T-helper 1 cell treated with Interleukin-12 subunit alpha and Interleukin-12 subunit beta and Interleukin-4 antibody, amounts not matched to agents 30 μg/mL and 1 μg/mL, for 36 hours (primary cell): ENCODE measurements around the gene MIER3.
A peak's percentile ranks its signal among the peaks of the same experiment; 100 is the strongest.
"Not testable (repeated sequence)": the region's sequence is repeated elsewhere in the genome, so short reads cannot be mapped to it uniquely, and the experiment has no call there.

ENCODE experiments used
- H3K27ac Mint-ChIP-seq: one replicate; pipeline ENCODE4 v1.8.0; 2021; ENCODE audit warnings: mild to moderate bottlenecking, mixed read lengths
- H3K27me3 Mint-ChIP-seq: one replicate; pipeline ENCODE4 v1.8.0; 2021; ENCODE audit warnings: low read depth, mixed read lengths
- H3K36me3 Mint-ChIP-seq: one replicate; pipeline ENCODE4 v1.8.0; 2021; ENCODE audit warnings: low read depth, mixed read lengths
- H3K4me1 Mint-ChIP-seq: one replicate; pipeline ENCODE4 v1.8.0; 2021; ENCODE audit warnings: low read depth, mixed read lengths
- H3K4me3 Mint-ChIP-seq: one replicate; pipeline ENCODE4 v1.8.0; 2021; ENCODE audit warnings: mild to moderate bottlenecking, moderate library complexity, mixed read lengths
- H3K9me3 Mint-ChIP-seq: one replicate; pipeline ENCODE4 v1.8.0; 2021; ENCODE audit warnings: mixed read lengths

The MIER3 gene

GRCh38 chr5:56951946-56952691 is at the start of gene MIER3:
TSS of gene MIER3 (minus strand) at chr5:56952123. CDS start at chr5:56952102, 21 bp downstream.
- peak within 1 kb of the TSS; percentile 83 for H3K4me3 Mint-ChIP-seq
- H3K36me3 Mint-ChIP-seq, result peaks cover 2% of the 10 kb centered on the region
- peaks cover 43% of the 10 kb centered on the region for H3K27me3 Mint-ChIP-seq
- H3K4me1 Mint-ChIP-seq, result peaks cover 18% of the 10 kb centered on the region
- H3K9me3 Mint-ChIP-seq, result no peaks in the 10 kb centered on the region
- H3K27ac Mint-ChIP-seq, result peak within 1 kb of the TSS; percentile 77

GRCh38 chr5:56995596-56995995 is 43.7 kb upstream of the MIER3 start:
- Mint-ChIP-seq H3K36me3 (no peaks in the 10 kb centered on the region), H3K4me3 (no peak overlapping the region), H3K4me1 (no peaks in the 10 kb centered on the region), H3K27me3 (peaks cover 24% of the 10 kb centered on the region), H3K9me3 (no peaks in the 10 kb centered on the region), H3K27ac (no peak overlapping the region)

GRCh38 chr5:56993241-56993640 is 41.3 kb upstream of the MIER3 start:
- H3K4me1 Mint-ChIP-seq, result no peaks in the 10 kb centered on the region
- no peak overlapping the region for H3K27ac Mint-ChIP-seq
- no peaks in the 10 kb centered on the region for H3K9me3 Mint-ChIP-seq
- H3K27me3 Mint-ChIP-seq, result peaks cover 11% of the 10 kb centered on the region
- H3K4me3 Mint-ChIP-seq, result no peak overlapping the region
- H3K36me3 Mint-ChIP-seq, result no peaks in the 10 kb centered on the region

GRCh38 chr5:56989676-56990075 is 37.8 kb upstream of the MIER3 start:
- Mint-ChIP-seq H3K9me3 (no peaks in the 10 kb centered on the region), H3K4me1 (peaks cover 8% of the 10 kb centered on the region), H3K36me3 (no peaks in the 10 kb centered on the region), H3K27me3 (peaks cover 22% of the 10 kb centered on the region), H3K4me3 (no peak overlapping the region), H3K27ac (no peak overlapping the region)

GRCh38 chr5:56988490-56988889 is 36.6 kb upstream of the MIER3 start:
- no peak overlapping the region for H3K27ac Mint-ChIP-seq
- peaks cover 16% of the 10 kb centered on the region for H3K4me1 Mint-ChIP-seq
- H3K4me3 Mint-ChIP-seq, result no peak overlapping the region
- H3K36me3 Mint-ChIP-seq, result no peaks in the 10 kb centered on the region
- peaks cover 18% of the 10 kb centered on the region for H3K27me3 Mint-ChIP-seq
- H3K9me3 Mint-ChIP-seq, result no peaks in the 10 kb centered on the region

GRCh38 chr5:56987171-56987570 is 35.2 kb upstream of the MIER3 start:
- H3K4me1 Mint-ChIP-seq, result peaks cover 16% of the 10 kb centered on the region

GRCh38 chr5:56986626-56986947 is 34.7 kb upstream of the MIER3 start:
- no peak overlapping the region for H3K27ac Mint-ChIP-seq
- H3K4me1 Mint-ChIP-seq, result peaks cover 16% of the 10 kb centered on the region
- H3K4me3 Mint-ChIP-seq, result no peak overlapping the region
- H3K9me3 Mint-ChIP-seq, result no peaks in the 10 kb centered on the region
- peaks cover 20% of the 10 kb centered on the region for H3K27me3 Mint-ChIP-seq
- no peaks in the 10 kb centered on the region for H3K36me3 Mint-ChIP-seq

More at GRCh38 chr5:56987171-56987570, 35.2 kb upstream of the MIER3 start:
- Mint-ChIP-seq H3K4me3 (no peak overlapping the region), H3K27ac (no peak overlapping the region), H3K27me3 (peaks cover 17% of the 10 kb centered on the region), H3K9me3 (no peaks in the 10 kb centered on the region), H3K36me3 (no peaks in the 10 kb centered on the region)

- H3K36me3 Mint-ChIP-seq, result no peaks in the 10 kb centered on the region
- no peak overlapping the region for H3K4me3 Mint-ChIP-seq
- peaks cover 24% of the 10 kb centered on the region for H3K27me3 Mint-ChIP-seq
- no peaks in the 10 kb centered on the region for H3K9me3 Mint-ChIP-seq
- peaks cover 16% of the 10 kb centered on the region for H3K4me1 Mint-ChIP-seq
- H3K27ac Mint-ChIP-seq, result no peak overlapping the region
Measured at GRCh38 chr5:56985936-56986625, 34.2 kb upstream of the MIER3 start.

GRCh38 chr5:56984445-56984844 is 32.5 kb upstream of the MIER3 start:
- Mint-ChIP-seq H3K9me3 (no peaks in the 10 kb centered on the region), H3K36me3 (no peaks in the 10 kb centered on the region), H3K4me3 (no peak overlapping the region), H3K27ac (no peak overlapping the region), H3K27me3 (peaks cover 33% of the 10 kb centered on the region), H3K4me1 (peaks cover 16% of the 10 kb centered on the region)

GRCh38 chr5:56983593-56984361 is 31.9 kb upstream of the MIER3 start:
- Mint-ChIP-seq H3K27me3 (peaks cover 38% of the 10 kb centered on the region), H3K4me1 (peaks cover 16% of the 10 kb centered on the region), H3K4me3 (no peak overlapping the region), H3K27ac (no peak overlapping the region), H3K9me3 (no peaks in the 10 kb centered on the region), H3K36me3 (no peaks in the 10 kb centered on the region)

- Mint-ChIP-seq H3K9me3 (no peaks in the 10 kb centered on the region), H3K27me3 (peaks cover 34% of the 10 kb centered on the region), H3K4me3 (no peak overlapping the region), H3K4me1 (peaks cover 16% of the 10 kb centered on the region), H3K36me3 (no peaks in the 10 kb centered on the region), H3K27ac (no peak overlapping the region)
Measured at GRCh38 chr5:56981548-56982315, 29.8 kb upstream of the MIER3 start.

- Mint-ChIP-seq H3K4me1 (peaks cover 9% of the 10 kb centered on the region), H3K4me3 (no peak overlapping the region), H3K27me3 (peaks cover 31% of the 10 kb centered on the region), H3K9me3 (no peaks in the 10 kb centered on the region), H3K27ac (no peak overlapping the region), H3K36me3 (no peaks in the 10 kb centered on the region)
Measured at GRCh38 chr5:56979968-56980367, 28.0 kb upstream of the MIER3 start.

- H3K9me3 Mint-ChIP-seq, H3K4me3 Mint-ChIP-seq, H3K36me3 Mint-ChIP-seq: not testable (repeated sequence)
Measured at GRCh38 chr5:56979526-56979925, 27.6 kb upstream of the MIER3 start.

GRCh38 chr5:56977822-56978221 is 25.9 kb upstream of the MIER3 start:
- no peaks in the 10 kb centered on the region for H3K4me1 Mint-ChIP-seq
- peaks cover 36% of the 10 kb centered on the region for H3K27me3 Mint-ChIP-seq
- H3K27ac Mint-ChIP-seq, result no peak overlapping the region
- no peaks in the 10 kb centered on the region for H3K36me3 Mint-ChIP-seq
- H3K4me3 Mint-ChIP-seq, result no peak overlapping the region
- H3K9me3 Mint-ChIP-seq, result no peaks in the 10 kb centered on the region

More at GRCh38 chr5:56979526-56979925, 27.6 kb upstream of the MIER3 start:
- peaks cover 32% of the 10 kb centered on the region for H3K27me3 Mint-ChIP-seq
- H3K4me1 Mint-ChIP-seq, H3K27ac Mint-ChIP-seq: not testable (repeated sequence)
